Nephron progenitor cell (in vitro differentiated cells): ENCODE measurements around the gene GGNBP2.

Experiments
- DNase-seq: peaks from one replicate; pipeline ENCODE4 v3.0.0; 2021
- H3K27ac Mint-ChIP-seq: 2 replicates; pipeline ENCODE4 v1.8.0; 2021; ENCODE audit warnings: mild to moderate bottlenecking, moderate library complexity, mixed read lengths
- H3K27me3 Mint-ChIP-seq: 2 replicates; pipeline ENCODE4 v1.8.0; 2021; ENCODE audit warnings: mild to moderate bottlenecking, low read depth, mixed read lengths; ENCODE audit not compliant: poor library complexity
- H3K36me3 Mint-ChIP-seq: 2 replicates; pipeline ENCODE4 v1.8.0; 2021; ENCODE audit warnings: low read depth, mixed read lengths
- H3K4me1 Mint-ChIP-seq: 2 replicates; pipeline ENCODE4 v1.8.0; 2021; ENCODE audit warnings: mixed read lengths
- H3K4me3 Mint-ChIP-seq: 2 replicates; pipeline ENCODE4 v1.8.0; 2021; ENCODE audit warnings: mild to moderate bottlenecking, moderate library complexity, mixed read lengths
- H3K9me3 Mint-ChIP-seq: 2 replicates; pipeline ENCODE4 v1.8.0; 2021; ENCODE audit warnings: mild to moderate bottlenecking, moderate library complexity, mixed read lengths
- TF ChIP-seq, protein P1 (sequence below): fragments of 200-600 bp; sonication (generic); IDR thresholded peaks from 2 replicates; pipeline ENCODE4 v1.5.0; 2021; ENCODE audit warnings: antibody characterized with exemption

The GGNBP2 gene

DNA sequence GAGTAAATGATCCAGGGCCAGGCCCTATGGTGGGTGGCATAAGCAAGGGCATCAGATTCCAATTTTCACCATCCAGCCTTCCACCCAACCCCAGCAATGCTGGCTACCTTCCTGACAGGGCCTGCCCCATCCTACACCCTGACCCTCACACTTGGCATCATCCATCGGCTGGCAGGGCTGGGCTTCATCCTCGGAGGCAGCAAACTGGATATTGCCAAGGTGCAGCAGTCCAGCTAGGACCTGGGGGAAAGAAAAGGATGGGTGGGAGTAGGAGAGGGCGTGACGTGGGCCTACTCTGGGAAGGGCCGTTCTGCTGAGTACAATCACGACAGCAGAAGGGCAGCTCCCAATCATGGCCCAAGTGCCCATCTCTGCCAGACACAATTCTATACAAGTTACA is 33.5 kb upstream of the GGNBP2 start:
- no peak overlapping the region for H3K27ac Mint-ChIP-seq
- H3K27me3 Mint-ChIP-seq, result peaks cover 5% of the 10 kb centered on the region
- DNase-seq, result no peak
- TF ChIP-seq, protein P1, sequence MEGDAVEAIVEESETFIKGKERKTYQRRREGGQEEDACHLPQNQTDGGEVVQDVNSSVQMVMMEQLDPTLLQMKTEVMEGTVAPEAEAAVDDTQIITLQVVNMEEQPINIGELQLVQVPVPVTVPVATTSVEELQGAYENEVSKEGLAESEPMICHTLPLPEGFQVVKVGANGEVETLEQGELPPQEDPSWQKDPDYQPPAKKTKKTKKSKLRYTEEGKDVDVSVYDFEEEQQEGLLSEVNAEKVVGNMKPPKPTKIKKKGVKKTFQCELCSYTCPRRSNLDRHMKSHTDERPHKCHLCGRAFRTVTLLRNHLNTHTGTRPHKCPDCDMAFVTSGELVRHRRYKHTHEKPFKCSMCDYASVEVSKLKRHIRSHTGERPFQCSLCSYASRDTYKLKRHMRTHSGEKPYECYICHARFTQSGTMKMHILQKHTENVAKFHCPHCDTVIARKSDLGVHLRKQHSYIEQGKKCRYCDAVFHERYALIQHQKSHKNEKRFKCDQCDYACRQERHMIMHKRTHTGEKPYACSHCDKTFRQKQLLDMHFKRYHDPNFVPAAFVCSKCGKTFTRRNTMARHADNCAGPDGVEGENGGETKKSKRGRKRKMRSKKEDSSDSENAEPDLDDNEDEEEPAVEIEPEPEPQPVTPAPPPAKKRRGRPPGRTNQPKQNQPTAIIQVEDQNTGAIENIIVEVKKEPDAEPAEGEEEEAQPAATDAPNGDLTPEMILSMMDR, result no peak
- no peaks in the 10 kb centered on the region for H3K4me1 Mint-ChIP-seq
- H3K9me3 Mint-ChIP-seq, result no peaks in the 10 kb centered on the region
- no peak overlapping the region for H3K4me3 Mint-ChIP-seq
- H3K36me3 Mint-ChIP-seq, result peaks cover 28% of the 10 kb centered on the region

DNA sequence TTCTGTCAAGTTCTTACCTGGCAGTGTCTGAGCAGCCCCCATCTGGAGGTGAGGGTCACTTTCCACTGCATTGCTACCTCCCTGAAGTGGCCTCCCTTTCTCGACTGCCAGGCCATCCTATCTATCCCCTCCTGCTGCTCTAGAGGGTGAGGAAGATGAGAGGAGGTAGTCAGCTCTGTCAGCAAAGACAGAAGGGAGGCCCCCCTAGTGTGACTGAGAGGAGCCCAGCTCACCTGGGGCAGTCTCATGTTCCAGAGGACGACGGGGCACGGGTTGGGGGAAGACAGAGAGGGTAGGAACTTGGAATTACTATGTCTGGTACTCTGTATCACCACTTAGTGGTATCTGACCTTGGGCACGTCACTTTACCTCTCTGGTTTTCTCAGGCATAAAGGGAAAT is 32.1 kb upstream of the GGNBP2 start:
- Mint-ChIP-seq H3K4me1 (no peaks in the 10 kb centered on the region), H3K27me3 (peaks cover 5% of the 10 kb centered on the region), H3K36me3 (peaks cover 32% of the 10 kb centered on the region), H3K9me3 (no peaks in the 10 kb centered on the region), H3K4me3 (no peak overlapping the region), H3K27ac (peak overlapping the region; percentile 49)
- DNase-seq, result no peak
- TF ChIP-seq, protein P1, result no peak

DNA sequence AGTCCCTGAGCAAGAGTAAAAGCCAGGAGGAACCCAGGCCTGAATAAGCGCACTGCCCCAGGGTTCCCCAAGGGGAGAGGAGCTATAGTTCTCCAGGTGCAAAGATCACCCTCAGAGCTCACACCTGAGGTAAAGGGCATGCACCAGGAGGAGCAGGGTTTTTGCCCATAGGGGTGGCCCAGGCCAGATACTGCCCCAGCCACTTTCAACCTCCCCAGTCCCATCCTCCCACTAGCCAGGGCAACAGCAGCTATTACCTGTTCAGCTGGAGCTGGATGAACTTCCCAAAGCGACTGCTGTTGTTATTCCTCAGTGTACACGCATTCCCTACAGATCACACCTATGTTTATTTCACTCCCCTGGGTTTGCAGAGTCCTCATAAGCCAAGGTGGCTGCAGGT is 29.9 kb upstream of the GGNBP2 start:
- Mint-ChIP-seq H3K27ac (peak overlapping the region; percentile 40), H3K36me3 (peaks cover 39% of the 10 kb centered on the region), H3K4me1 (no peaks in the 10 kb centered on the region), H3K27me3 (peaks cover 5% of the 10 kb centered on the region), H3K9me3 (no peaks in the 10 kb centered on the region), H3K4me3 (no peak overlapping the region)
- TF ChIP-seq, protein P1, result no peak
- DNase-seq, result no peak

DNA sequence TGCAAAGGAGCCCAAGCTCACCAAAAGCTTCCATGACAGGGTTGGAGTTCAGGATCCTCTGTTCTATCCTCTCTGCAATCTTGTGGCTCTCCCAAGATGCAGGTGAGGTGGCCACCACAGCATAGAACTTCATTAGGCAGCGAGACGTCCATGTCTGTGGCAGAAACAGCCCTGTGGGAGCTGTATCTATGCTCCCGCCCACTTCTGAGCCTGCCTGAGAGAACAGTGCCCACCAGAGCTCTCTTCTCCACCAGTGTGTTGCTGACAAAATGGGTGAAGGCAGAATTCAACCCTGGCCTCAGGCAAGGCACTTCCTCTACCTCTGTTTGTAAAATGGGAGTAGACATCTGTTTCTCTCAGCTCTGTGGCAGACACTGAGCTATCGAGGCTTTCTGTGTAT is 28.9 kb upstream of the GGNBP2 start:
- TF ChIP-seq, protein P1, result no peak
- peaks cover 44% of the 10 kb centered on the region for H3K36me3 Mint-ChIP-seq
- no peaks in the 10 kb centered on the region for H3K9me3 Mint-ChIP-seq
- no peak overlapping the region for H3K4me3 Mint-ChIP-seq
- no peak overlapping the region for H3K27ac Mint-ChIP-seq
- DNase-seq, result no peak
- H3K4me1 Mint-ChIP-seq, result no peaks in the 10 kb centered on the region
- H3K27me3 Mint-ChIP-seq, result peaks cover 5% of the 10 kb centered on the region

DNA sequence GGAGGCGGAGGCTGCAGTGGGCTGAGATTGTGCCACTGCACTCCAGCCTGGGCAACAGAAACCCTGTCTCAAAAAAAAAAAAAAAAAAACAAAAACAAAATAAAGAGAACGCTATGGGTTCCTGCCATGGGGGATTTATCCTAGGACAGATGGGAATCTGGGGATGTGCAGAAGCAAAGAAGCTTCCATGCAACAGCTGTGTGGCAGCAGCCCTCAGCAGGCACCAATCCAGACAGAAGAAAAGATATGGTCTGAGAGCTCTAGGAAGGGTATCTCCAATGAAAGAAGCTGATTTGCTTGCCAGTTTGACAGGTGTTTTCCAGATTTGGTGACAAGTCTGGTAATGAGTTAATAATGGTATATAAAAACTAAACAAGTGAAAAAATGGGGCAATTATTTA is 21.6 kb upstream of the GGNBP2 start:
- TF ChIP-seq, protein P1, result no peak
- no peak overlapping the region for H3K4me3 Mint-ChIP-seq
- no peak overlapping the region for H3K27ac Mint-ChIP-seq
- H3K4me1 Mint-ChIP-seq, result no peaks in the 10 kb centered on the region
- H3K27me3 Mint-ChIP-seq, result no peaks in the 10 kb centered on the region
- H3K36me3 Mint-ChIP-seq, result peaks cover 58% of the 10 kb centered on the region
- no peaks in the 10 kb centered on the region for H3K9me3 Mint-ChIP-seq
- DNase-seq, result no peak

DNA sequence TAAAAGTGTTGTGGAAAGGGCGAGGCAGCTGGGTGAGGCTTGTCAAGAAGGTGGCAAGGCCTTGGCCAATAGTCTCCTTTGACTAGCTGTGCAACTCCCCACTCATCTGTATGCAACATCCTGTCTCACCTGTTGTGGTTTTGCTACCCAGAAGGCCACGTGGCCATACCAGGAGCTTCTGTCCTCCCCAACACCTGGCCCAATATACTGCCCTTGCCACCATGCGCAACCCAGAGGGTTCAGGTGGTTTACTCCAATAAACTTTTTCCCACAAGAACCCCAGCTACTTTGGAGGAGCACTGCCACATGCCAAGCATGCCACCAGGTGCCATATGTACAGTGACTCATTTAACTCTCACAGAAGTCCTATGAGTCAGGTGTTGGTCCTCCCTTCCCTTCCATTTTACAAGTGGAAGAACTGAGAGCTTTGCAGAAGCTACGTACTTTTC is 20.3 kb upstream of the GGNBP2 start:
- peaks cover 52% of the 10 kb centered on the region for H3K36me3 Mint-ChIP-seq
- H3K9me3 Mint-ChIP-seq, result no peaks in the 10 kb centered on the region
- H3K4me3 Mint-ChIP-seq, result no peak overlapping the region

More for the DNA sequence above, 20.3 kb upstream of the GGNBP2 start:
- no peaks in the 10 kb centered on the region for H3K27me3 Mint-ChIP-seq
- no peaks in the 10 kb centered on the region for H3K4me1 Mint-ChIP-seq
- DNase-seq, result no peak
- no peak overlapping the region for H3K27ac Mint-ChIP-seq
- TF ChIP-seq, protein P1, result no peak
